HG03103 (cell line): ENCODE results near the gene ATG2B.
"Not testable (repeated sequence)": the region's sequence is repeated elsewhere in the genome, so short reads cannot be mapped to it uniquely, and the experiment has no call there.

Experiments
- ATAC-seq: cut with Tn5 transposase; IDR thresholded peaks from one replicate; pipeline ENCODE4 v1.9.1; 2021; ENCODE audit warnings: low read depth; ENCODE audit not compliant: unreplicated experiment

Gene ATG2B

GRCh38 chr14:96257900-96258299, 105.2 kb downstream of the ATG2B start:
- no peak for ATAC-seq

DNA sequence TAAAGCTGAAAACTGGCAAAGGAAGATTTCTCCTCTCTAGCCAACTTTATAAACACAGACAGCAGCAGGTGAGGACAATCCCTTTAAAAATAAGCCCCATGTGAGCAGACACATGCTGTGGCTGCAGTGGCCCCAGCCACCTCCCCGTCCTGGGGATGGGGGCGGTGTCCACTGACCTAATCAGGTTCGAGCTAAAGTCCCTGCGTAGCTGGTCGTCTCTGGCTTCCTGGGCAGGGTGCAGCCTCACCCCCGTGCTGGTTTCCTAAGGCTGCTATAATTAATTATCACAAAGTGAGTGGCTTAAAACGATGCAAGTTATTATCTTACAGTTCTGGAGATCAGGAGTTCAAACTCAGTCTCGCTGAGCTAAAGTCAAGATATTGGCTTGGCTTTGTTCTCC, 106.1 kb downstream of the ATG2B start:
- ATAC-seq: no peak

- ATAC-seq: no peak
Measured at GRCh38 chr14:96256407-96256806, 106.7 kb downstream of the ATG2B start.

DNA sequence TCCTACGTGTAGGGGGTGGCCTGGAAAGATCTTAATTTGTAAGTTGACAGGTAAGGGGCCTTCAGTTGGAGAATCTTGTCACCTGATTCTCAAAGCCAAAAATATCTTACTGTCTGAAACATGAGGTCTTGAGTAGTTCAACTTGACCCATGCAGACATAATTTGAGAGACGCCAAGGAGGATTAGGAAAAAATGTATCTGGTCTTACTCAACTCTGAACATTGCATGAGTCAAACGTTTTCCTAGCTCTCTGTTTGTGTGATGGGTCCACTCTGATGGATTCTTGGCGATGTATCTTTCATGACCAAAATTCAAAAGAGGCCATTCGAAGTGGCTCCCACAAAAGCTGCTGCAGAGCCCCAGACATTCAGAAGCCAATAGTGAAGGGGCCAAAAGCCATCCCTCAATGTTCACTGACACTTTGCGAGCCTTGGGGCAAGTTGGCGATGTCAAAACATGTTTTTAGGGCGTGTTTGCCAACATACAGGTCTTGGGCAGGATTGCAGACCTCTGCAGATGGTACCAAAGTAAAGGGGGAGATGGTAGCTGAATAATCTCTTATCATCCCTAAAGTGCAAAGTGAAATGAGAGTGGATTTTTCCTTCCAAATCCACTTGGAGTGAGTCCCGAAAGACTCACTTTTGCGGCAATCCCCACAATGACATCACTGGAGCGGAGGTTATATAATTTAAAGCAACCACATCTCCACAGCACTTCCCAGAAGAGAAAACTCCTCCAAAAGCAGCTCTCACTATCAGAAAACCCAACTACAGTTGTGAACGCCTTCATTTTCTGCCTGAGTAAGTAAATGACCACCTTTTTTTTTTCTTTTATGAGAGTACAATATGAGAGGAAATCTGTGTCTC, 107.4 kb downstream of the ATG2B start, which contains the start of gene BDKRB1:
TSS of gene BDKRB1 (plus strand) at position 710 of the 866 bp plus-strand sequence. CDS start 7,473 bp downstream, outside the sequence.
- no peak for ATAC-seq

DNA sequence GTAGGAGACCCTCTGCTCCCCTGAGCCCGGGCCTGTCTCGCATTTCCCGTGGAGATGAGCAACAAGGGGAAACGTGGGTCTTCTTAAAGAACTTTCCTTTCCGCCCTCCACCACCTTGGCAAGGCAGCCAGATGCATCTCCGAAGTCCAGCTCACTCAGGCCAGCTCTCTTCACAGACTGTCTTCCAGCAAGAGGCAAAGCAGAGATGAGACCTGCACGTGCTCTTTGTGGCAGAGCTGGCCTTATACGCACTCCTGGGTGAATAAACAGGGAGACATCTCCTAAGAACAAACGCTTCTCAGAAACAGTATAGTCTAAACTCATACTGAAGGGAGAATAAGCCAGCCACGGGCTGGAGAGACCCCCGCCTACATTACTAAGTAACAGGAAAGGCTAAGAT, 108.5 kb downstream of the ATG2B start:
- ATAC-seq: no peak

DNA sequence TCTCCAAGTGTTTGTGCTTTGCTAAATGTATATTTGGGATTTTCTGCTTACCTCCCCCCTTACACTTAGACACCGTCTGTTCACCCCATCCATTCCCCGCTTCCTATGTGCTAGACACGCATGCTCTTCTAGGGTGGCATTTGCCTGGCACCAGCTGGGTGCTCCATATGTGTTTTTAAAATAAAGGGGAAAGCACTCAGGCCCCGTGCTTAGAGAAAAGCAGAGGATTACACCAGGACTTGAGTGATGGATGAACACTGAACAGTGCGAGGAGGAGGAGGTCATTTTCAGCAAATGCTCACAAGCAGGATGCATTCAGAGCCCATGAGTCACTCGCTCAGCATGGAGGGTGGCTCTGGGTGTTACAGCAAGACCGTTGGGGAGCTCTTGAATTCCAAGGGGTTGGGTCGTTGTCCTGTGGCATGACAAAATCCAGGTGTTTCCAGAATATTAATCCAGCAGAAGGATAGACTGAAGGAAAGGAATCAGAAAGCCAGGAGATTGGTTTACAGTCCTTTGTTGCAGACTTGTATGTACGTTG, 110.1 kb downstream of the ATG2B start:
- ATAC-seq: no peak

DNA sequence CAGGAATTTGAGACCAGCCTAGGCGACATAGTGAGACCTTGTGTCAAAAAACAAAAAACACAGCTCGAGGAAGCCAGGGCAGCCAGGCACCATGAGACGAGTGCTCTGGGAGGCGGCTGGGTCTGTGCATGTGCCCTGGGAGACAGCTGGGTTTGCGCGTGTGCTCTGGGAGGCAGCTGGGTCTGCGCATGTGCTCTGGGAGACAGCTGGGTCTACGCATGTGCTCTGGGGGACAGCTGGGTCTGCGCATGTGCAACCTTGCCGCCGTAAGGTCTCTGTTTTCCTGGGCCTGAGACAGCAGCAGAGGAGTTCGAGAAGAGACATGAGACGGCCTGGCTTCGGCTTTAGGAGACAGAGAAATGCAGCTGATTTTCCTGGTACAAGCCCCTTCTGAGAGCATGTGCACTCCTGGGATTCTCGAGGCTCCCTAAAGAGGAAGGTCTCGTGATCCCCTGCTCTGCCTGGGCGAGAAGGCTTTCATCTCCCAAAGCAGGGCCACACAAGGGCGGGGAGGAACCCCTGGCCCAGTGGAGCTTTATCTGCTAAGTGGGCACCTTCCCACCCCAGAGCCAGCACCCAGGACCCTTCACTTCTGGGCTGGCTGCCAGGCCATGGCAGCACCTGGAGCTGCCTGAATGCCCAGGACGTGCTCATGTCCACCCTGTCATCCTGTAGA, 110.7 kb downstream of the ATG2B start:
- ATAC-seq: no peak

- ATAC-seq: no peak
Measured at GRCh38 chr14:96251656-96252155, 111.4 kb downstream of the ATG2B start.

- ATAC-seq: no peak
Measured at GRCh38 chr14:96250485-96250884, 112.7 kb downstream of the ATG2B start.

DNA sequence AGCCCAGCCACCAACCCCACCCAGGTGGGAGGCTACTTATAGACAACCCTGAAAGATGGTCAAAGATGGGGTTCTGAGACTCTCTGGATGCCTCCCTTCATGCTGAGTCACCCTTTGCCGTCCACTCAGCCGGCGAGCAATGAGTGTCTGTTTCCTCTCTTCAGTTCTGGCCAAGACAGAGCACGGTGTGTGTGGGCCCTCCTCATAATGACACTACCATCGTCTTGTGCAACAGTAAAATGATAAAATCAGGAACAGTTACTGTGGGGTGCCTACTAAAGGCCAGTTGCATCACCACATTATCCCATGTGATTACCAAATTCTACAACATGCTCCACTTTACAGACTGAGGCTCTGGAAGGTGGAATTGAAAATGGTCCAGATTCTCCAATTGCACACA, 114.1 kb downstream of the ATG2B start:
- no peak for ATAC-seq

GRCh38 chr14:96247031-96247430, 116.1 kb downstream of the ATG2B start:
- ATAC-seq: no peak

DNA sequence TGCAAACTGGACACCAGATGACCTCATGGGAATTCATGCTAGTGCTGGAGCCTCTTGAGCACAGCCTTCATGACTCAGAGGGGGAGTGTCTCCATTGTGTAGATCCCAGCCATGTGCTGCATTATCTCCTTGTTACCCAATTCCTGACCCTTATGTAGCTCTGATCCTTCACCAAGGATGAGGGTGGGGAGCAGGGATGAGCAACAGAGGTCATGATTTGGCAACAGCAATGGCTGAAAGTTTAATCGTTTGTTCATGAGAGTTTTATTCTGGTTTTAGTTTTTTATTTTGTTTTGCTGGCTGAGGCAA, 116.6 kb downstream of the ATG2B start:
- no peak for ATAC-seq

GRCh38 chr14:96245710-96246538, 117.2 kb downstream of the ATG2B start:
- ATAC-seq: no peak

- not testable (repeated sequence) for ATAC-seq
Measured at GRCh38 chr14:96245074-96245473, 118.1 kb downstream of the ATG2B start.

DNA sequence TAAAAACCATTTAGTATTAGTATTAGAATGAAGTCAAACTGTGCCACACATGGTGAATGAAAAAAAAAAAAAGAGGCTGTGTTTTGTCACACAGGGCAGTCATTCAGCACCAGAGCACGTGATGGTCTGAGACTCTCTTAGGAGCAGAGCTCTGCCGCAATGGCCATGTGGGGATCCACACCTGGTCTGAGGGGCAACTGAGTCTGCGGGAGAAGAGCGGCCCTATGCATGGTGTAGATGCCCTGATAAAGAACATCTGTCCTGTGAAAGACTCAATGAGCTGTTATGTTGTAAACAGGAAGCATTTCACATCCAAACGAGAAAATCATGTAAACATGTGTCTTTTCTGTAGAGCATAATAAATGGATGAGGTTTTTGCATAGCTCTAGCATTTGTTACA, 119.4 kb downstream of the ATG2B start:
- ATAC-seq: no peak

DNA sequence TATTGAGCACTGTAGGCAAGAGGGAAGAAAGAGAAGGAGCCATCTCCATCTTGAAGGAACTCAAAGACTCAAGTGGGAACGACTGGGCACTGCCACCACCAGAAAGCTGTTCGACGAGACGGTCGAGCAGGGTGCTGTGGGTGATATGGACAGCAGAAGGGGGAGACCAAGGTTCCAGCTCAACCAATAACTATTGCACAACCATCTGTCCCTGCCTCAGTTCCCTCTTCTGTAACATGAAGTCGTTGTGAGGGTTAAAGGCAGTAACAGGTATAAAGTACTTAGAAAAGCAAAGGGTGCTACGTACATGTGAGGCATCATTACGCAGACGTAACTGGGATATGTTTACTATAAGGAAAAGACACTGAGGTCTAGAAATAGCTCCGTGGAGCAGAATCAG, 121.0 kb downstream of the ATG2B start:
- no peak for ATAC-seq

GRCh38 chr14:96240641-96241040, 122.5 kb downstream of the ATG2B start:
- no peak for ATAC-seq

DNA sequence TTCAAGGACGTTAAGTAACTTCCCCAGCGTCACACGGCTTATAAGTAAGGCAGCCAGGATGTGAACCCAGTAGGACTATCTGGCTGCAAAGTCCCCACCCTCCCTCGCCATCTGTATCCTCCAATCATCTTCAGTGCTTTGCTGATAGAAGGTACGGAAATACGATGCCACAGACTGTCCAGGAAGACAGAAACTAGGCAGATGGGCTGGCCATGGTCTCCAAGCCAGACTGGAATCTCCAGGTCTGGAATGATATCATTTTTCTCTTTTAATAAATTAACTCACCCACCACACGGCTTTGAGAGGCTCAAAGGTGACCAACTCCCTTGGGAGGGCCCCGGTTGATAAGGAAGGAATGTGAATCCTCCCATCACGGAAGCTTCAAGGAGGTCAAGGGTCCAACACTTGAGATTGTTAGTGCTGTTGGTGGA, 123.4 kb downstream of the ATG2B start:
- no peak for ATAC-seq

DNA sequence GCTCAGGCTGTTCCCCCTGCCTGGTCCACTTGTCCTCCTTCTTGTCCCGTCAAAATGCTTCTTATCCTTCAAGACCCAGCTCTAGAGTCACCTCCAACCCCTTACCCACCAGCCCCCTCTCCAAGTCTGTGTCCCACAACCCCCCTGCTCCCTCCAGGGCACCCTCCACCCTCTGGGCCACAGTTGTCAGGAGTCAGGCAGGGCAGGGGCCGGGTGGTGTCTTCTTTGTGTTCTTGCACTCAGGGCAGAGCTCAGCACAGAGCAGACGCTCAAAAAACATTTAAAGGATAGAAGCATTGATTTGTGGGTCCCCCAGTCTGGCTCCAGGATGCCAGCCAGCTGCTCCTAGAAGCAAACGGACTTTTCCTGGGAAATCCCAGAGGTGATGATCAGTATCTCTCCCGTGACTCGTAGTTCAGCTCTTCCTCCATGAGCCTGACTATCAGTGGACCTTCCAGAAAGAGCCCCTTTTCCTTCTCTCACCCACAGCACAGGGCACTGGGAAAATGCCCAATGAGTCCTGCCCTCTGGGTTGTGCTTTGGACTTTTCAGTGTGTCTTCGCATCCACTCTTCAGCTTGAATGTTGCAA, 124.4 kb downstream of the ATG2B start:
- no peak for ATAC-seq

DNA sequence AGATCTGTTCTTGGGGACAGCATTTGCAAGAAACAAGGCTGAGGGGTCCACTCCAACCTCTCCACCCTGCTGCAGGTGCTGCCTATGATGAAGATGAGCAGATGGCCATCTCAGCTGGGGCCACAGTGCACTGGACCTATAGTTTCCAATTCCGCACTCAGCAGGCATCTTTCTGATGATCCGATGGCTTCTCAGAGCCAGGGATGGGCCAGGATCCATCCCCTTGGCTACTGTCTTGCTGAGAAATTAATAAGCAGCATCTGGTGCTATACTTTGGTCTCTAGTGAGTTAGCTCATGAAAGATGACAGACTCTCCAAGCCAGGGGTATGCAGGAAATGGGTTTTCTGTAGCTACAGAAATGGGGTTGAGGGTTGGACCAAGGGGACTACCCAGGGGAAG, 125.5 kb downstream of the ATG2B start:
- no peak for ATAC-seq
